Stimulated activated CD4-positive, alpha-beta T cell treated with anti-CD3 and anti-CD28 coated beads, TNF-alpha, amount 100 ng/mL, for 4 hours (primary cell): ENCODE results near the gene CANT1.
"Not testable (repeated sequence)": the region's sequence is repeated elsewhere in the genome, so short reads cannot be mapped to it uniquely, and the experiment has no call there.

Experiments
- DNase-seq, 3 experiments: peaks; one replicate each; pipeline ENCODE4 v3.0.0-alpha.2; 2020; ENCODE audit warnings: low read depth in 3 of 3

CANT1 gene

DNA sequence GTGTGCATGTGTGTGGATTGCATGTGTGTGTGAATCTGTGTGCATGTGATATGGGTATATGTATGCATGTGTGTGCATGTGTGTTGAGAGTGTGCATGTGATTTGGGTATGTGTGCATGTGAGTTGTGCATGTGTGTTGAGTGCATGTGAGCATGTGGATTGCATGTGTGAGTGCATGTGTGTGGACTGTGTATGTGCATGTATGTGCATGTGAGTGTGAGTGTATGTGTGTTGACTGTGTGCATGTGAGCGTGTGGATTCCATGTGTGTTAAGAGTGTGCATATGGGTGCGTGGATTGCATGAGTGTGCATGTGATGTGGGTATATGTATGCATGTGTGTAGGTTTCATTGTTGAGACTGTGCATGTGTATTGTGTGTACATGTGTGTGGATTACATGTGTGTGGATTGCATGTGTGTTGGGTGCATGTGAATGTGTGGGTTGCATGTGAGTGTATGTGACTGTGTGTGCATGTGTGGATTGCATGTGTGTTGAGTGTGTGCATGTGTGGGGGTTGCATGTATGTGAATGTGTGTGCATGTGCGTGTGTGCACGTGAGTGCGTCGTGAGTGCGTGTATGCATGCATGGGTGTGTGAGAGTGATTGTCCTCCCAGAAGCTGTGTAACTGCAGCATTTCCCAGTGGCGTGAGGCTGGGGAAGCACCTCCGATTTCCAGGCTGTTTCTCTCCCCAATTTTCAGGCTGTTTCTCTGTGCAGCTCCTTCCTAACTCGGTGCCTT lies 33.8 kb upstream of the CANT1 start:
- DNase-seq: no peak

DNA sequence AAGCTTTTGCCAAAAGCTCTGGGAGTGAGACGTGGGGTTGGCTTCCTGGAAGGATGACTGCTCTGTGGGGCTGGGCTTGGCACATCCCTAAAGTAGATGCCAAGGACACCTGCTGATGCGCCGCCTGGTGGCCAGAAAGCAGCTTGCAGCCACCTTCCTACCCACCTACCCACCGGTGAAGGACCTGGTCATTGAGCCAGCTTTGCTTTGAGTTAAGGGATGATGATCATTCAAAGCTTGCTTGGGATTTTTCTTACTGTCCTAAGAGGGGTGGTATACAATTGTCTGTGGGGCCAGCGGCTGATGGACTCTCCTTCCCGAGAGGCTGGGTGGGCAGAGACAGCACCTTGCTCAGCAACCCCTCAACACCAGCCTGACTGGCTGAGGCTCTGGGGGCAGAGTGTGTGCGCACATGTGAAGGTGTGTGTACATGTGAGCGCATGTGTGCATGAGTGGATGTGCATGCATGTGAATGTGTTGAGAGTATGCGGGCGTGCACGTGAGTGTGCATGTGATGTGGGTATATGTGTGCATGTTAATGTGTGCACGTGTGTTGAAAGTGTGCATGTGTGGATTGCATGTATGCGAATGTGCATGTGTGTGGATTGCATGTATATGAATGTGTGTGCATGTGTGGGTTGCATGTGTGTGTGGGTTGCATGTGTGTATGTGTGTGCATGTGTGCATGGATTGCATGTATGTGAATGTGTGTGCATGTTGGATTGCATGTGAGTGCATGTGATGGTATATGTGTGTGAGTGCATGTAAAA lies 33.0 kb upstream of the CANT1 start:
- peak; percentile 44 to 51 (median 50) for DNase-seq

DNA sequence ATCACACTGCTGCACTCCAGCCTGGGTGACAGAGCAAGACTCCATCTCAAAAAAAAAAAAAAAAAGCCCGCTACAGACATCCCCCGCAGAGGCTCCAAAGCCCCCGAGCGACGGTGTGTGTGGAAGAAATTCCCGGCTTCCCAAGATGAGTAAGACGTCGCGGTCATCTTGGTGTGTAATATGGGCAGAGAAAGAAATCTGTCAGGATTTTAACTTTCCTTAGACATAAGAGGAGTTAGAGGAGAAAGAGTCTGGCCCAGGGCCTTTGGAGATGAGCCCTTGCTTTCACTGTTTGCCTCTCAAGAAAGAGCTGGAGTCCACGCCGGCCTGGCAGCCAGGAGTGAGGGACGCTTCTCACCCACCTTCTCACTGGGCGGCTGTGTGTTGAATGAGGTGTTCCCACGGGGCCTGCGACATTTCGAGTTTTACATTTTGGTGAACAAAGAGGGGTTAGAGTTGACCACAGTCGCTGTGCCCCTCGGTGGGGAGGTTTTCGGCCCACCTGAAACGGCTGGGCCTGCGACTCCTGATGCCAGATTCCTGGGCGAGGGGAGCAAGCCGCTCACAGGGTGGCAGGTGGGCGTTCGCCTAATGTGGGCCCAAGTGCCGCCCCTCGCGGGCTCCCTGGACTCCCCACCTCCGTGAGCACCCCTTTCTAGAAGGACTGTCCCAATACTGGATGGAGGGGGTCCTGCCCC lies 32.3 kb upstream of the CANT1 start:
- DNase-seq: no peak

DNA sequence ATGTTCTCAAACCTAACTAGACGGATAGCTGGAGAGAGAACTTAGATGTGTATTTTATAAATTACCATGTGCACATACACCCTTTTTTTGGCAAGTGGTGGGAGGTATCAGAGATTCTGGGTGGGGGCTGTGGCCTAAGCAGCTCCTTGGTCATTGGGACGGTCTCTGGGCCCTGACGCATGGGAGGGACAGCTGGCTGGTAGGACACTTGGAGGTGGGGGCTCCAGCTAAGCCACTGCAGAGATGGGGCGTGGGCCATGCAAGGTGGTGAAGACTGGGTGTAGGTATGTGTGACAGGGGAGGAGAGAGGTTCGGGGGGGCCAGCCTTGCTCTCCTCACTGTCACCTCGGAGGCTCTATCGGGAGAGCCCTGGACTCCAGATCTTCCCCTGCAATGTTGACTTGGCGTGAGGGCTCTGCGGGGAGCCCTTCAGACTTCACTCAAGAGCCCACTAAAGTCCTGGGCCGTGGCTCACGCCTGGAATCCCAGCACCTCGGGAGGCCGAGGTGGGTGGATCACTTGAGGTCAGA lies 31.5 kb upstream of the CANT1 start:
- no peak for DNase-seq

DNA sequence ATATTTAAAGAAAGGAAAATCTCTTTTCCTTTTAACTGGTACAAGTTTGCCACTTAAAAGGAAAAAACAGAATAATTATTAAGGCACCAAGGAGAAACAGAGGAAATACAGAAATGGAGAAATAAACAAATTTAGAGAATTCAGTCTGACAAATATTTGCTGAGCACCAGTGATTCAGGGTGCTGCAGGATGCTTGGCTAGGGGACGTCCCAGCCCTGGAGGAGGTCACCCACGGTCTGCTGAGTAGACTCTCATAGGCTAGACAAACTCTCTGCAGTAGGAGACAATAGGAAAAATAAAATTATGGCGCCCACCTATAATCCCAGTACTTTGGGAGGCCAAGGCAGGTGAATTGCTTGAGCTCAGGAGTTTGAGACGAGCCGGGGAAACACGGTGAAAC lies 30.3 kb upstream of the CANT1 start:
- no peak for DNase-seq

DNA sequence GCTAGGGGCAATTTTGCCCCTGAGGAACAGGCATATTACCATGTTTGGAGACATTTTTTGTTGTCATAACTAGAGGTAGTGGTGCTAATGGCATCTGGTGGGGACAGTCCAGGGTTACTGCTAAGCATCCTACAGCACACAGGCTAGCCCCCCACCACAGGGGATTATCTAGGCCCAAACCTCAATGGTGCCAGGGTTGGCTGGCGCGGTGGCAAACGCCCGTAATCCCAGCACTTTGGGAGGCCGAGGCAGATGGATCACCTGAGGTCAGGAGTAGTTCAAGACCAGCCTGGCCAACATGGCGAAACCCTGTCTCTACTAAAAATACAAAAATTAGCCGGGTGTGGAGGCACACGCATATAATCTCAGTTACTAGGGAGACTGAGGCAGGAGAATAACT lies 29.6 kb upstream of the CANT1 start:
- no peak for DNase-seq

DNA sequence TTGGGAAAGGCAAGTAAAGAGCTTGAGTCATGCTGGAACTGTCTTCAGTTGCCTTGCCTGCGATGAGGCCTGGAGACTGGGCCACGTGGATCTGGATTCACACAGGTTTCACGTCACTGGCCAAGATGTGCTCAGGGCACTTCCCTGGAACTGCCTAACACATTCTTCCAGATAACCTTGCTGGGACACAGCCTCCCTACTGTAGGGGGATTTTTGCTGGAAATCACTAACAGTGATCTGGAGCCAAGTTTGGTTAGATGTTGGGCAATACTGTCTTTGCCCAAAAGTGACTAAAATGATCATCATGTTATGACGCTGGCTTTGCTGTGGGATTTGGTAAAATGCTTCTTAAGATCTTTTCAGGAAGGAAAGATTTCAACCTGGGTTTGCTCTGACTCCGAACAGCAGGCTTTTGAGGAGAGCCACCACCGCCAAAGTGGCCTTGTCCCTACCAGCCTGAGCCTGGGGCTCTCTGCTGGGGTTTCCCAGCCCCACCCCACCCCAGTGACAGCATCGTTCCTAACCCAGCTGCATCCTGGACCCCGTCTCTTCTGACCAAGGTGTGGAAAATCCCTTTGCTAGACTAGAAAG lies 29.1 kb upstream of the CANT1 start:
- no peak for DNase-seq

DNA sequence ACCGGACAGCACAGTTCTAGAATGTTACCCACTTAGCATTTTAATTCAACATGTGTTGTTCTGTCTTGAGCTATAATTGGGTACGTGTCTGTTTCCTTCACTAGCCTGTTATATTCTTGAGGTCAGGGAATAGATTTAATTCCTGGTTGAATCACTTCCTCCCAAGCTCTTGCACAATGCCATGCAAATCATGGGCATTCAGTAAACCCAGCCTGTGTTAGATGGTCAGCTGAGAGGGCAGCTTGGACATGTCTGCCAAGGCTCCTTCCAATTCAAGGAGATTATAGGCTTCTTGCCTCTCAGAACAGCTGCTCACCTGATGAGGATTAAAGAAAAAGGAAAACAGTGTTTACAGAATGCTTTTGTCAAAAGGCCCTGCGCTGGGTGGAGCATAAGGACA lies 27.0 kb upstream of the CANT1 start:
- no peak for DNase-seq

DNA sequence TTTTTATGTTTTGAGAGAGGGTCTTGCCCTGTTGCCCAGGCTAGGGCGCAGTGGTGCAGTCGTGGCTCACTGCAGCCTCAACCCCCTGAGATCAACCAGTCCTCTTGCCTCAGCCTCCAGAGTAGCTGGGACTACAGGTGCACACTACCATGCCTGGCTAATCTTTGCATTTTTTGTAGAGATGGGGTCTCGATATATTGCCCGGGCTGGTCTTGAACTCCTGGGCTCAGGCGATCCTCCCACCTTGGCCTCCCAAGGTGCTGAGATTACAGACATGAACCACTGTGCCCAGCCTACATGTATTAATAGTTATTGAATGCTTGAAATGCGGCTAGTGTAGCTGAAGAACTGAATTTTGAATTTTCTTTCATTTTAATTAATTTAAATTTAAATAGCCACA lies 26.6 kb upstream of the CANT1 start:
- no peak for DNase-seq

DNA sequence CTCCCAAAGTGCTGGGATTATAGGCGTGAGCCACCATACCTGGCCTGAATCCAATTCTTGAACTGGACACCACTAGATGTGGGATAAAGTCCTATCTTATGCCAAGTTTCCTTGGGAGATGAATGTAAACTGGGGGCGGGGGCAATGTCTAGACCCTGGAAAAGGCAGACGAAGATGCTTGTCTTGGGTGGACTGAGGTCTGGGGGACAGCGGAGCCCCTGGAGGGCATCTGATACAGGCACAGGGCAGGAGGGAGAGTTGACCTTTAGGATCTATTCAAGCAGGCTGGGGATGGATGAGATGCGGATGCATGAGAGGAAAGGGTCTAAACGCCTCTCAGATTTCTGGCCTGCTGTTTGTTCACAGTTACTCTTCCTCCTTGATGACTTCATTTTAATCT lies 26.1 kb upstream of the CANT1 start:
- DNase-seq: no peak

DNA sequence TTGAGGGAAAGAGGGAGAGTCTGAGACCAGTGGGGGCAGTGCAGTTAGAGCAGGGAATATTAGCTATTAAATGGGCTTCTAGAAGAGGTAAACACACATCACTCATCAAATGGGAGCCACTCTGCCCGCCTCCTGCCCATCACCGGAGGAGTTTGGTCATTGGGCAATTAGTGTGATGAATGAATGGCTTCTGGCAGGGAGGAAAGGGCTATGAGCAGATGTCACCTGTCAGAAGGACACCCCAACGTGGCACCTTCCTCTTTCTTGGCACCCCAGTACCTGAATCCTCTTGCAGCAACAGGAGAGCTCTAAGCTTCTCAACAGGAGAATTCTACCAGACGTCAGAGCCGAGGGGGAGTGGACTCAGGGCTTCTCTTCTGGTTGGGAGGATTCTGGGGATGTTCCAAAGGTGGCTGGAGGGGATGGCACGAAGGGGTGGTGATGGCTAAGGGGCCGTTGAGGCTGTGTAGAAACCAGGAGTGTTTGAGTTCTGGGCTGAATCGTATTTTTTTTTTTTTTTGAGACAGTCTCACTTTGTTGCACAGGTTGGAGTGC lies 25.4 kb upstream of the CANT1 start:
- DNase-seq: no peak

DNA sequence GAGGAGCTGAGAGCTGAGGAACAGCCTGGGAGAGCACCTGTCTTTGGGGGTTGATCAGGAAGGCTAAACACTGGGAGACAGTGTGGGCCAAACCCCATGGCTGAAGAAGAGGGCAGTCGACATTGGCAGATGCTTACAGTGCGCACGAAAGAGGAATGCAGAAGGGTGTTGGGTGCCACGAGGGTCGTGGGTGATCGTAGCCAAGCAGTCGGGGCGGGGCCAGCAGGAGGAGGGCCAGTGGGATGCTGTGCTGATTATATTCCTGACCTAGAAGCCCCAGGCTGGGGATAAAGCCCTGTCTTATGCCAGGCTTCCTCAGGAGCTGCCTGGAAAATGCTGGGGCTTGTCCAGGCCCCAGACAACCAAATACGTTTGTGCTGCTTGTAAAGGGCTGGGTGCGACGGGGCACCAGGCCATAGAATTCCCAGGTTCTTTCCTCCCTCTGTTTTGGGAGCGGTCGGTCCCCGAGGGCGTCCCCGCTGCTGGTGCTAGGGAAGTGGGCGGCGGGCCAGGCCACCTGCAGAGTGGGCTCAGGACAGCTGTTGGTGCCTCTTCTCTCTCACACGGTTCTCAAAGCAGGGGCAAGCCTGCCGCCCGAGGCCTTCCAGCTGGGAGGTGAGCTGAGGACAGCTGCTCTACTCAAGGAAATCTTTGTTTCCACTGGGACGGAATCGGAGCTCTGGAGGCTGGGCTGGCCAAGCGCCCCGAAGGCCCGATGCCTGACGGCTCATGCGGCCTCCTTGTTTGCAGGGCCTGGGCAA lies 24.4 kb upstream of the CANT1 start:
- no peak for DNase-seq

DNA sequence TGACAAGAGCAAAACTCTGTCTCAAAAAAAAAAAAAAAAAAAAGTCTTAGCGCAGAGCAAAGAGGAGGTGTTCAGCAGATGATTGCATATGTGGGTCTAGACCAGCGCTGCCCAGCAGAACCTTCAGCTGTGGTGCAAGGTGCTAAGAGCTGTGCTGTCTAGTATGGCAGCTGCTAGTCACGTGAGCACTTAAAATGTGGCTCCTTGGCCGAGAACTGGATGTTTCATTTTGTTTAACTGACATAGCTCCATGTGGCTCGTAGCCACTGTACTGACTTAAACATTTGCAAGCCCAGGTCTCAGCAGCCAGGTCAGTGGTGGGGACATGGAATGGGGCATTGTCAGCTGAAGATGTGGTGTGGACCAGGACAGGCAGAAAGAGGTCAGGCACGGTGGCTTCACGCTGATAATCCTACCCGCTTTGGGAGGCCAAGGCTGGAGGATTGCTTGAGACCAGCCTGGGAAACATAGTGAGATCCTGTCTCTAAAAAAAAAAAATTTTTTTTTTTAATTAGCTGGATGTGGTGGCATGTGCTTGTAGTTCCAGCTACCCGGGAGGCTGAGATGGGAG lies 23.6 kb upstream of the CANT1 start:
- DNase-seq: no peak

DNA sequence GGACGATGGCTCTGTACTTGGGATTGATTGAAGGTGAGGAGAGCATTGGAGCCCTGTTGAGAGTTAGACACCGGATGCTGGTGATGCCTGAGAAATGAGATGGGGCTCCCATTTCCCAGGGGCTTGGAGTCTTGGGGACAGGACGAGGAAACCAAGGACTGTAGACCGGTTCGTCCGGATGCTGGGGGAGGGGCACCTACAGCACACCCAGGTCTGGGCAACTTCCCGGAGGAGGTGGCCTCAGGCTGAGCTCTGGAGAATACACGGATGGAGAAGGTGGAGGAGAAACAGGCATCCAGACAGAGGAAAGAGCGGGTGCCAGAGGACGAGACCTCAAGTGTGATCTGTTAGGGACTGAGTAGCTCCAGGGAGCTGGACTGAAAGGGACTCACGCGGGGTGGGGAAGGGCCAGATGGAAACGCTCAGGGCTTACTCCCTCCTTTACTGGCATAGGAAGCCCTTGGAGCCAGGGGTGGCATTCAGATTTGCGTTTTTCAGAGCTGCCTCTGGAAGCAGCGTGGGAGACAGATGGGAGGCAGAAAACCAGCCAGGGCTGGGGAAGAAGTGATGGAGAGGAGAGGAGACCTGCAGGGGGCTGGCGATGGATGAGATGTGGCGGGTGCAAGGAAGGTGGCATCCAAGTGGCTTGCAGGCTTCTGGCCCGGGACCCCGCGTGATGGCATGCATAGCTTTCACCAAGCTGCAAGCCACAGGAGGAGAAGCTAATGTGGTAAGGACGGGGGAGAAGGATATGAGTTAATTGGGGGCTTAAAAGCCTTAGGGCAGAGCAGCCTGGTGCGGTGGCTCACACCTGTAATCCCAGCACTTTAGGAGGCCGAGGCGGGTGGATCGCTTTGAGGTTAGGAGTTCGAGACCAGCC lies 22.7 kb upstream of the CANT1 start:
- DNase-seq: no peak

DNA sequence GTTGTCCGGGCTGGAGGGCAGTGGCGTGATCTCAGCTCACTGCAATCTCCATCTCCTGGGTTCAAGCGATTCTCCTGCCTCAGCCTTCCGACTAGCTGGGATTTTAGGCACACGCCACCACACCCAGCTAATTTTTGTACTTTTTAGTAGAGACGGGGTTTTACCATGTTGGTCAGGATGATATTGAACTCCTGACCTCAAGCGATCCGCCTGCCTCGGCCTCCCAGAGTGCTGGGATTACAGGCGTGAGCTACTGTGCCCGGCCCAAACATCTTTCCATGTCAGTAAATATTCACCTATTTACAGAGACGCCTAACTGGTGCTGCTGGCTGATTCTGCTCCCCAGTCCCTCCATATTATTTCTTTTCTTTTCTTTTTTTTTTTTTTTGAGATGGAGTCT lies 21.1 kb upstream of the CANT1 start:
- DNase-seq: not testable (repeated sequence)

DNA sequence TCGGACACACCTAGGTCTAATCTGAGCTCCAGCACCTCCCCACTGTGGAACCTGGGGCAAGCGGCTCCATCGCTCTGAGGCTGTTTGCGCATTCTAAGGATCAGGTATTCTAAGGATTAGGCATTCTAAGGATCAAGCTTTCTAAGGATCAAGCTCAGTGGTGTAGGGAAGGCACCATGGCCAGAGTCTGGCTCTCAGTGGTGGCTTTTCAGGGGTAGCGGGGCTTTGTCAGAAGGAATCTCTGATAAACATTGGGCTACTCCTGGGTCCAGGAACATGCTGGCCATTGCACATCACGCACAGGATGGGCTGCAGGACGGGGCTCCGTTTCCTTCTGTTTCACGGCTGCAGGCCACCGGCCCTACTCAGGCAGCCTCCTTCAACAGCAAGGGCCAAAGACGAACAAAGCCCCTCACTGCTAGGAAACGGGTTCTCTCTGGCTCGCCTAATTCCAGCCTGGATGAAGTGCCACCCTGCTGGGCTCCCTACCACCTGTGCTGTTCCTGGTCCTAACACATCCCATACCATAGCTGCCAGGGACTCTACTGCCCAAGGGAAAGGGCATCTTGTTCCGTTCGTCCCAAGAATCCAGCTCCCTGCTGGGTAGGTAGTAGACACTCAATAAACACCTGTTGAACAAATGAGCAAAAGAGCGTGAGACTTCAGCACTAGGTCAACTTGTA lies 19.9 kb upstream of the CANT1 start:
- DNase-seq: no peak

DNA sequence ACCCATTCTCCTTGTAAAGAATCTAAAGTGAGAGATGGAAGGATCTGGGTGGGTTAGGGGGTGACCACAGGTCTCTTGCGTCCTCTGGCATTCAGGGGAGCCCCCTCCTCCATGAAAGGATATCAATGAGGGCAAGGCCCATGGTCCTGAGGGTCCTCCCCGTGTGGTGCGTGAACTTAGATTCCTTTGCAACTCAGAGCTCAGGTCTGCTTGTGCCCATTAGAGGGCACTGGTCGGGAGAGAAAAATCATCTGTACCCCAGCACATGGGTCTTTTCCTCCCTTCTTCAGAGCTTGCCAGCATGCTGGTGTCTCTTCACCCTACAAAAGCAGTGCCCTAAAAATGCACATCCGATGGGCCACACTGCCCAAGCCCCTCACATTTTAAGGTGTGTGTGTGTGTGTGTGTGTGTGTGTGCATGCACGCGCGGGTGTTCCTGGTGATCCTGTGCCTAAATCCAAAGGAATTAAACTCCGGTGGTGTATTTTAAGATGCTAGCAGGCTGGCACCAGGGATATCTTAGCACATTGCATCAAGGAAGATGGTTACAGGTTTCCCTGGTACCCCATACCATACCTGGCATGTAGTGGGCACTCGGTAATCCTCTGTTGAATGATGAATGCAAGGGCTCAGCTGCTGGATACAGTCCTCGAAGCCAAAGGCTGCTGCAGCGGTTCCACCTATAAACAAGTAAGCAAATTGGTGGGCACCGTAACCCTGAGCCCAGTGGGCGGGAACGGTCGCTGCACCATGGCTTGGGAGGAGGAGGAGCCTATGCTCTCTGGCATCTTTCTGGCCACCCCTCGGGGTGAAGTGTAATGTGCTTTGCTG lies 19.1 kb upstream of the CANT1 start:
- no peak for DNase-seq

DNA sequence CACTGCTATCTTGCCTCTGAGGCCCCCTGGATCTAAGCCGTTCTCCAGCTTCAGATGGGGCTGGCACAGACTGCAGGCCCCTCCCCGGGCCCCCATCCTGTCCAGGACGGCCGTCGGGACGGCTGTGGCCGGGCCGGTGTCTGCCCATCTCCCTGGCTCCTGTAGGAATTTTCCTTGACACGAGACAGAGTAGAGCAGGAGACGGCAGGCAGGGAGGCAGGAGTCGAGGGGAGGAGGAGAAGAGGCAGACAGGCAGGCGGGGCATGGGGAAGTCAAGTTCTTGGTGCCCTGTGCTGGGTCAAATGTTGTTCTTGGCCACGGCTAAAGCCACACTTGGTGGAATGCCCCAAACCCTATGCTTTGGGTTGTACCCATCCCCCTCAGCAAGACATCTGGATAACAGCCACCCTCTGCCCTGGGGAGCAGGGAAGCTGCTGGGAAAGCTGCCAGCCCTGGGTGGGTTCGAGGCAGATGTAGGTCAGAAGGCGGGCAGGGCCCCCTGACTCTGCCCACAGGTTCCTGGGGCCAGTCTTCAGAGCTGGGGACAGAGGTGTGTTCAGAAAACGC lies 18.4 kb upstream of the CANT1 start:
- no peak for DNase-seq
